Loucy (cell line): Measurements from ENCODE around the gene RABIF.
"Not testable (repeated sequence)": the region's sequence is repeated elsewhere in the genome, so short reads cannot be mapped to it uniquely, and the experiment has no call there.

ENCODE experiments used
- H2AFZ ChIP-seq: fragments of 200-600 bp; sonication (generic); 2 replicates; pipeline ENCODE4 v1.6.0; 2016; ENCODE audit warnings: antibody characterized with exemption, mild to moderate bottlenecking, low read length, moderate library complexity
- H3F3A ChIP-seq: fragments of 200-600 bp; 2 replicates; pipeline ENCODE4 v1.6.0; 2016; ENCODE audit warnings: antibody characterized with exemption, low read depth, mild to moderate bottlenecking
- H3K27me3 ChIP-seq: fragments of 200-600 bp; sonication (generic); 2 replicates; pipeline ENCODE4 v1.6.1; 2014; ENCODE audit warnings: low read length, mild to moderate bottlenecking; ENCODE audit not compliant: insufficient read depth, poor library complexity, severe bottlenecking
- H3K36me3 ChIP-seq: fragments of 200-600 bp; sonication (generic); 2 replicates; pipeline ENCODE4 v1.6.1; 2016; ENCODE audit warnings: low read length; ENCODE audit not compliant: insufficient read depth
- H3K4me1 ChIP-seq: fragments of 200-600 bp; sonication (generic); 2 replicates; pipeline ENCODE4 v1.5.1; 2014; ENCODE audit warnings: low read length, mild to moderate bottlenecking; ENCODE audit not compliant: insufficient read depth, poor library complexity, severe bottlenecking
- H3K4me2 ChIP-seq: fragments of 200-600 bp; sonication (generic); 2 replicates; pipeline ENCODE4 v1.6.0; 2014; ENCODE audit warnings: antibody characterized with exemption, low read length, low read depth, mild to moderate bottlenecking; ENCODE audit not compliant: poor library complexity, severe bottlenecking
- H3K4me3 ChIP-seq: fragments of 200-600 bp; sonication (generic); 2 replicates; pipeline ENCODE4 v1.5.1; 2014; ENCODE audit warnings: low read length, mild to moderate bottlenecking, mixed read lengths; ENCODE audit not compliant: poor library complexity, severe bottlenecking
- H3K79me2 ChIP-seq: fragments of 200-600 bp; sonication (generic); 2 replicates; pipeline ENCODE4 v1.6.1; 2014; ENCODE audit warnings: low read length; ENCODE audit not compliant: insufficient read depth
- H3K9ac ChIP-seq: fragments of 200-600 bp; sonication (generic); 2 replicates; pipeline ENCODE4 v1.6.0; 2014; ENCODE audit warnings: mild to moderate bottlenecking, low read depth, low read length, moderate library complexity; ENCODE audit not compliant: poor library complexity, severe bottlenecking
- H3K9me2 ChIP-seq: fragments of 200-600 bp; sonication (generic); replicated peaks from 2 replicates; pipeline ENCODE4 v1.6.1; 2016; ENCODE audit warnings: low read depth, low read length, mixed read lengths
- H3K9me3 ChIP-seq: fragments of 200-600 bp; sonication (generic); 2 replicates; pipeline ENCODE4 v1.6.1; 2014; ENCODE audit warnings: mild to moderate bottlenecking, antibody characterized with exemption, low read length, low read depth; ENCODE audit not compliant: insufficient read depth
- H4K20me1 ChIP-seq: fragments of 200-600 bp; sonication (generic); 2 replicates; pipeline ENCODE4 v1.6.0; 2014; ENCODE audit warnings: antibody characterized with exemption, low read length, mild to moderate bottlenecking; ENCODE audit not compliant: insufficient read depth, poor library complexity, severe bottlenecking
- EZH2phosphoT487 ChIP-seq: fragments of 200-600 bp; IDR thresholded peaks from 2 replicates; pipeline ENCODE4 v1.6.1; 2018; ENCODE audit warnings: antibody characterized with exemption, mild to moderate bottlenecking, moderate library complexity, borderline replicate concordance
- TF ChIP-seq, protein P1 (sequence below): fragments of 200-600 bp; sonication (generic); conservative IDR thresholded peaks from 2 replicates; pipeline ENCODE4 v1.5.1; 2014; ENCODE audit warnings: mild to moderate bottlenecking, antibody characterized with exemption, low read length

Gene RABIF

DNA sequence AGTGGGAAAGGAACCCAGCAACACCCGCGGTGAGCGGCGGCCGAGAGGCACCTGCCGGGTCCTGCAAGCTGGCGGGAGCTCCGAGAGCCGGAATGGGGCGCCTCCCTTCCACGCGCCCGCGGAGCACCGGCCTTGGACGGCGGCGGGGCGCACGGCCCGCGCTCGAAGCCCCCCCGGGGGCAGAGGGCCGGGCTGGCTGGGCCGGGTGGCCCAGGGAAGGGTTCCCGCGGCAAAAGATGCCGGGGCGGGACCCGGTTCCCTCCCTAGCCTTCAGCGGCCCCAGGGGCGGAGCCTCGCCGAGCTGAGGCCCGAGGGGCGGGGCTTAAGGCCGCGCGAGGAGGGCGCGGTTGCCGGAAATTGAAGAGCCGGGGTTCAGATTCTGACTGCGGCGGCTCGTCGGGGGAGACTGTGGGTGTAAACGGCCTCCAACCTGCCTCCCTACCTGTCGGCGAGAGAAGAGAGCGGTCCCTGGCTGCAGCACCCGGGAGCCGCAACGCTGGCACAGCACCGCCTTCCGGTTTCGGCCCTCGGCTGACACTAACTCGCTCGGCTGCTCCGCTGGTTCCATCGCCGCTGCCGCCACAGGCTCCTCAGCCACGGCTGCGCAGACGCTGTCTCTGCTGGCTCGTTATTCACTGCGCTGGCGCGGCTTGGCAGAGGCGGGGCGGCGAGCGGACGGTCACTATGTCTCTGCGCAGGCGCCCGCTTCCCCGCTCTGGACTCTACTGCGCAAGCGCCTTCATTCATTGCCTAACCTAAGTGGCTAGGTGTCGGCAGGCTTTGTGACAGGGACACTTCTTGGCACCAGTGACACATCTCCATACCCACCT, at the start of gene RABIF:
TSS of gene RABIF (minus strand) at position 619 of the 830 bp plus-strand sequence. CDS start at position 568, 51 bp downstream.
- Histone ChIP-seq H3F3A (no peaks in the 10 kb centered on the region), H3K4me3 (peak within 1 kb of the TSS; percentile 90), H3K9me2 (no peaks in the 10 kb centered on the region), H4K20me1 (no peaks in the 10 kb centered on the region), H3K4me2 (peak within 1 kb of the TSS; percentile 84), H3K36me3 (peaks cover 23% of the 10 kb centered on the region; the same call in 1 of the 2 replicates), H3K27me3 (no peaks in the 10 kb centered on the region), H3K9ac (peak within 1 kb of the TSS; percentile 72), H2AFZ (peak within 1 kb of the TSS; percentile 95), H3K79me2 (peaks cover 29% of the 10 kb centered on the region), H3K9me3 (no peaks in the 10 kb centered on the region), H3K4me1 (peaks cover 22% of the 10 kb centered on the region)
- TF ChIP-seq EZH2phosphoT487: no peak
- TF ChIP-seq, protein P1, sequence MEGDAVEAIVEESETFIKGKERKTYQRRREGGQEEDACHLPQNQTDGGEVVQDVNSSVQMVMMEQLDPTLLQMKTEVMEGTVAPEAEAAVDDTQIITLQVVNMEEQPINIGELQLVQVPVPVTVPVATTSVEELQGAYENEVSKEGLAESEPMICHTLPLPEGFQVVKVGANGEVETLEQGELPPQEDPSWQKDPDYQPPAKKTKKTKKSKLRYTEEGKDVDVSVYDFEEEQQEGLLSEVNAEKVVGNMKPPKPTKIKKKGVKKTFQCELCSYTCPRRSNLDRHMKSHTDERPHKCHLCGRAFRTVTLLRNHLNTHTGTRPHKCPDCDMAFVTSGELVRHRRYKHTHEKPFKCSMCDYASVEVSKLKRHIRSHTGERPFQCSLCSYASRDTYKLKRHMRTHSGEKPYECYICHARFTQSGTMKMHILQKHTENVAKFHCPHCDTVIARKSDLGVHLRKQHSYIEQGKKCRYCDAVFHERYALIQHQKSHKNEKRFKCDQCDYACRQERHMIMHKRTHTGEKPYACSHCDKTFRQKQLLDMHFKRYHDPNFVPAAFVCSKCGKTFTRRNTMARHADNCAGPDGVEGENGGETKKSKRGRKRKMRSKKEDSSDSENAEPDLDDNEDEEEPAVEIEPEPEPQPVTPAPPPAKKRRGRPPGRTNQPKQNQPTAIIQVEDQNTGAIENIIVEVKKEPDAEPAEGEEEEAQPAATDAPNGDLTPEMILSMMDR: no peak; the same call in 1 of the 2 replicates

DNA sequence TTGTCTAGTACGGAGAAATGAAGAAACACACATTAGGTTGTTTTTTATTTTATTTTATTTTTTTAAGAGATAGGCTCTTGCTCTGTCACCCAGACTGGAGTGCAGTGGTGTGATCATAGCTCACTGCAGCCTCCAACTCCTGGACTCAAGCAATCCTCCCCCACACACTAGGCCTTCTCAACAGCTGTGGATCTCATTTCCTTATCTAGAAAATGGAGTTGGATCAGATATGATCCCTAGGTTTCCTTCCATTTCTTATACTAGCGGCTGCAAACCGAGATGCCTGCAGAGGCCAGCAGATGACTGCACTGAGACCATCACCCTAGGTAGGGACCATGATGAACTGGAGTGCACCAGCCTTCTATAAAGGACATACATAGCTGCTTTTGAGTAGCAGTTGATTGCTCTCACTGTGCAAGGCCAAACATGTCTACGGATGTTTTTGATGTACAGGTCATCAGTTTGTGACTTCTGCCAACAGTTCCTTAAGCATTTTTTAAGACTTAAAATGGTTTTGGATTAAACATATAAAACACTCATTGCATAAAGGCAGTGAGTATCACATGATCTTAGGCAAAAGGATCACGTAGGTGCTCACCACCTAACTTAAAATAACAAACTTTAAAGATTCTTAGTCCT, 49.5 kb upstream of the RABIF start:
- H3K9me3 ChIP-seq: no peaks in the 10 kb centered on the region
- H3K4me3 ChIP-seq: no peak overlapping the region
- no peaks in the 10 kb centered on the region for H3K79me2 ChIP-seq
- H3K9me2 ChIP-seq: no peaks in the 10 kb centered on the region
- H3K4me2 ChIP-seq: no peak overlapping the region
- H3K9ac ChIP-seq: no peak overlapping the region
- H4K20me1 ChIP-seq: no peaks in the 10 kb centered on the region
- H3K36me3 ChIP-seq: peaks cover 32% of the 10 kb centered on the region; the same call in 1 of the 2 replicates
- H3K27me3 ChIP-seq: no peaks in the 10 kb centered on the region
- H3K4me1 ChIP-seq: no peaks in the 10 kb centered on the region
- H2AFZ ChIP-seq: no peak overlapping the region
- TF ChIP-seq, protein P1: no peak
- no peak for TF ChIP-seq EZH2phosphoT487
- H3F3A ChIP-seq: no peaks in the 10 kb centered on the region

DNA sequence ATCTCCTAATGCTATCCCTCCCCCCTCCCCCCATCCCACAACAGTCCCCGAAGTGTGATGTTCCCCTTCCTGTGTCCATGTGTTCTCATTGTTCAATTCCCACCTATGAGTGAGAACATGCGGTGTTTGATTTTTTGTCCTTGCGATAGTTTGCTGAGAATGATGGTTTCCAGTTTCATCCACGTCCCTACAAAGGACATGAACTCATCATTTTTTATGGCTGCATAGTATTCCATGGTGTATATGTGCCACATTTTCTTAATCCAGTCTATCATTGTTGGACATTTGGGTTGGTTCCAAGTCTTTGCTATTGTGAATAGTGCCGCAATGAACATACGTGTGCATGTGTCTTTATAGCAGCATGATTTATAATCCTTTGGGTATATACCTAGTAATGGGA, 47.5 kb upstream of the RABIF start:
- H3K9me3 ChIP-seq, H2AFZ ChIP-seq, H3K27me3 ChIP-seq, H3K4me1 ChIP-seq, H3K9ac ChIP-seq, H4K20me1 ChIP-seq, H3F3A ChIP-seq, H3K9me2 ChIP-seq, H3K4me3 ChIP-seq, H3K79me2 ChIP-seq, H3K4me2 ChIP-seq: not testable (repeated sequence)
- peaks cover 14% of the 10 kb centered on the region; the same call in 1 of the 2 replicates for H3K36me3 ChIP-seq
